GM19452 (cell line): ENCODE results near the gene ZP1.
"Not testable (repeated sequence)": the region's sequence is repeated elsewhere in the genome, so short reads cannot be mapped to it uniquely, and the experiment has no call there.

Experiments
- ATAC-seq: cut with Tn5 transposase; IDR thresholded peaks from one replicate; pipeline ENCODE4 v1.9.1; 2021; ENCODE audit not compliant: unreplicated experiment

Gene ZP1, protein sequence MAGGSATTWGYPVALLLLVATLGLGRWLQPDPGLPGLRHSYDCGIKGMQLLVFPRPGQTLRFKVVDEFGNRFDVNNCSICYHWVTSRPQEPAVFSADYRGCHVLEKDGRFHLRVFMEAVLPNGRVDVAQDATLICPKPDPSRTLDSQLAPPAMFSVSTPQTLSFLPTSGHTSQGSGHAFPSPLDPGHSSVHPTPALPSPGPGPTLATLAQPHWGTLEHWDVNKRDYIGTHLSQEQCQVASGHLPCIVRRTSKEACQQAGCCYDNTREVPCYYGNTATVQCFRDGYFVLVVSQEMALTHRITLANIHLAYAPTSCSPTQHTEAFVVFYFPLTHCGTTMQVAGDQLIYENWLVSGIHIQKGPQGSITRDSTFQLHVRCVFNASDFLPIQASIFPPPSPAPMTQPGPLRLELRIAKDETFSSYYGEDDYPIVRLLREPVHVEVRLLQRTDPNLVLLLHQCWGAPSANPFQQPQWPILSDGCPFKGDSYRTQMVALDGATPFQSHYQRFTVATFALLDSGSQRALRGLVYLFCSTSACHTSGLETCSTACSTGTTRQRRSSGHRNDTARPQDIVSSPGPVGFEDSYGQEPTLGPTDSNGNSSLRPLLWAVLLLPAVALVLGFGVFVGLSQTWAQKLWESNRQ

DNA sequence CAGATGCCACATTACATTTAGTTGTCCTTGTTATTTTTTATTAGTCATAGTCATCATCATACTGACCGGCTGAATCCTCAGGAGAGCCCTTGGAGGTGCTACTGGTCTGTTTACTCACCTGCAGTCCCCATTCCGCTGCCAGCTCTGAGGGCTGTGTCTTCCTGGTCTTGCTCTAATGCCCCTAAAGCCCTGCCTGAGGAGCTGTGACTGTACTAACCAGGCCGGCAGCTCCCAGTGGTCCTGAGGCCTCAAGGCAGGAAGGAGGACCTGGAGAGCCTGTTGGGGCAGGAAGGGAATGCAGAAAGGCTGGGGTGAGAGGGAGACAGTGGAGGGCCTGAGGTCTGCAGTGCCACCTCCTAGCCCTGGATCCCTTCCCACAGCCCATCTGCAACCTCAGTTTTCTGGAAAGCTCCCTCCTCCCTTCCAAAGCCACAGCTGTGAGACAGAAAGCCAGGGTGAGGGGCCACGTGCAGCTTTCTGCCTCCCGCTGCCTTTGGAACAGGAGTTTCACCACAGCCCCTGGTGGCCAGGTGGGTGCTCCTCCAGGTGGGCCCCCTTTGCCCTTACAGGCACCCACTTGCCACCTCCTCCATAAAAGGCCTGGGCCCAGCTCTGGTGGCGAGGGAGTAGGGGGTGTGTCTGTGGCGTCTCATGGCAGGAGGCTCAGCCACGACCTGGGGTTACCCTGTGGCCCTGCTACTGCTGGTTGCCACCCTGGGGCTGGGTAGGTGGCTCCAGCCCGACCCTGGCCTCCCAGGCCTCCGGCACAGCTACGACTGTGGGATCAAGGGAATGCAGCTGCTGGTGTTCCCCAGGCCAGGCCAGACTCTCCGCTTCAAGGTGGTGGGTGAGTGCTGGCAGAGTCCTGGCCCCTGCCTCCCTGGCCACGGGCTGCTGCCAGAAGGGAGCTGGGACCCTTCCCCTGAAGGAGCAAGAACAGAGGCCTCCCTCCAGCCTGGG, at the start of gene ZP1:
Gene ZP1 (plus strand): TSS at position 632 of the 960 bp plus-strand sequence. CDS start 20 bp downstream, at position 652.
- no peak for ATAC-seq

DNA sequence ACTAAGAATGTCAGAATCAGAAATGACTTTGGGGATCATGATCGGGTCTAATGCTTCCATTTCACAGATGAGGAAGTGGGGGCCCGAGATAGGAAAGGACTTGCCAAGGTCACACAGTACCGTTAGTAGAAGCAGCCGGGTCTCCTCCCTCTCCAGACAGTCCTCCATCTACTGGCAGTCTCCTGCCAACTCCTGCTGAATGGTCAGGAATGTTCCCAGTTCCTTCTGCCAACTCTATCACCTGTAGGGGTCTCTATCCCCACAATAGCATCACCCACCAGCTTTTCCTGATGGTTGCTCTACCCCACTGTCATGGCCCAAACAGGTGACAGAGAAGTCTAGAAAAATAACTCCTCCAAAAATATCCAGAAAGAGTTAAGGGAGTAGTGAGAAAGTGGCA, 49.3 kb upstream of the ZP1 start:
- no peak for ATAC-seq

DNA sequence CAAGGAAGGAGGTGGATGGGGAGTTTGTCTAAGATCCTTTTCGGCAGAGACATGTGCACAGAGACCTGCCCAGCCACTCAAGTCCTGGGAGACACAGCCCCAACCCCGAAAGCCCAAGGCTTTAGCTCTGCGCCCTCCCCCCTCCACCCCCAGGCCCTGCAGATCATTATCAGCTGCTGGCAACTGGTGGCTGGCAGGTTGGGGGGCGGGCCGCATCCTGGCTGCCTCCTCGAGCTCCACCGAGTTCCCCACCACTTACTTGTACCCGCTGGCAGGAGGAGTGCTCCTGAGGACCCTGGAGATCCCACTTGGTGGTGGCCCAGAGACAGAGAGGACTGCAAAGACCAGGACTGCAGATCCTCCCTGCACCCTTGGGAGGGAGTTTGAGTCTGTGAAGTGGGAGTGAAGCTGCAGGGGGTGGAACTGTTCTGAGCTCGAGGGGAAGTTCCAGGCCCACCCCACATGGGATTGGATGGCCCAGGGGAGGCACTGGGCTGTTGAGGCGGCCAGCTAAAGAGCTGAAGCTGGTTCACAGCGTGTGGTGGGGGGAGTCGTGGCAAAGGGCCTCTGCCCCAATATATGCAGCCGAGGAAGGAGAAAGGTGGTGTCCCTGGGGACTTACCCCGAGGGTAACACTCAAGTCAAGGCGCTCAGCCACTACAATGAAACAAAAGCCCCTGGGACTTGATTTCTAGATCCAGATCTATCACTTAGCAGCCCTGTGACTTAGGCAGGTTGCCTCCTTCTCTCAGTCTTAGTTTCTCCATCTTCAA, 45.3 kb upstream of the ZP1 start:
- ATAC-seq: no peak

DNA sequence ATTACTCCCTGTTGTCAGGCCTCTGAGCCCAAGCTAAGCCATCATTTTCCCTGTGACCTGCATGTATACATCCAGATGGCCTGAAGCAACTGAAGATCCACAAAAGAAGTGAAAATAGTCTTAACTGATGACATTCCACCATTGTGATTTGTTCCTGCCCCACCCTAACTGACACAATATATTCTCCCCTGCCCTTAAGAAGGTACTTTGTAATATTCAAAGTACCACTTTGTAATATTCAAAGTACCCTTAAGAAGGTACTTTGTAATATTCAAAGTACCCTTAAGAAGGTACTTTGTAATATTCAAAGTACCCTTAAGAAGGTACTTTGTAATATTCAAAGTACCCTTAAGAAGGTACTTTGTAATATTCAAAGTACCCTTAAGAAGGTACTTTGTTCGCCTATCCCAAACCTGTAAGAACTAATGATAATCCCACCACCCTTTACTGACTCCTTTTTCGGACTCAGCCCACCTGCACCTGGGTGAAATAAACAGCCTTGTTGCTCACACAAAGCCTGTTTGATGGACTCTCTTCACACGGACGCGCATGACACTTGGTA, 43.5 kb upstream of the ZP1 start:
- ATAC-seq: not testable (repeated sequence)

DNA sequence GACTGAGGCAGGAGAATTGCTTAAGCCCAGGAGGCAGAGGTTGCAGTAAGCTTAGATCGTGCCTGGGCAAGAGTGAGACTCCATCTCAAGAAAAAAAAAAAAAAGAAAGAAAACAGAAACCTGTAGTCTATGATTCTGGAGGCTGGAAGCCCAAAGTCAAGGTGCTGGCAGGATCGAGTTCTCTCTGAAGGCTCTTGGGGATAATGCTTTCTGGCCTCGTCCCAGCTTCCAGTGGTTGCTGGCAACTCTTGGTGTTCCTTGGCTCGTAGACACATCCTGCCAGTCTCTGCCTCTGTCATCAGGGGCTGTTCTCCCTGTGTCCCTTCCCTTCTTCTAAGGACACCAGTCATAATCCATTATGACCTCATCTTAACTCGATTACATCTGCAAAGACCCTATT, 42.2 kb upstream of the ZP1 start:
- no peak for ATAC-seq

DNA sequence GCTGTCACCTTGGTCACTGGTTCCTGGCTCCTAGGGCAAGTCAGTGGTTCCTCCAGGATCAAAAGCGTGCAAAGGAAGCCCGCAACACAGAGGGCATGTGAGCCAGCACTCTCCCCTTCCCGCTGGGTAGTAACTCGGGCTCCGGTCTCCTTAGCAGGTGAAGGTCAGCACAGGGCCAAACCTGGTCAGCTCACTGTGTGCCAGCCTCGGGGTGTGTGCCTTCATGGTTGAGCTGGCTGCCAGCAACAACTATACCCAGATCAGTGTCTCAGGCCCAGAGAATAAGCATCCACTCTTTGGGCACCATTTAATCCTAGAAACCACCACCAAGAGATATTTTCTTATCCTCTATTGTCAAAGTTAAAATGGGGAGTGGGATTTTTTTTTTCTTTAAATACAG, 41.6 kb upstream of the ZP1 start:
- no peak for ATAC-seq

DNA sequence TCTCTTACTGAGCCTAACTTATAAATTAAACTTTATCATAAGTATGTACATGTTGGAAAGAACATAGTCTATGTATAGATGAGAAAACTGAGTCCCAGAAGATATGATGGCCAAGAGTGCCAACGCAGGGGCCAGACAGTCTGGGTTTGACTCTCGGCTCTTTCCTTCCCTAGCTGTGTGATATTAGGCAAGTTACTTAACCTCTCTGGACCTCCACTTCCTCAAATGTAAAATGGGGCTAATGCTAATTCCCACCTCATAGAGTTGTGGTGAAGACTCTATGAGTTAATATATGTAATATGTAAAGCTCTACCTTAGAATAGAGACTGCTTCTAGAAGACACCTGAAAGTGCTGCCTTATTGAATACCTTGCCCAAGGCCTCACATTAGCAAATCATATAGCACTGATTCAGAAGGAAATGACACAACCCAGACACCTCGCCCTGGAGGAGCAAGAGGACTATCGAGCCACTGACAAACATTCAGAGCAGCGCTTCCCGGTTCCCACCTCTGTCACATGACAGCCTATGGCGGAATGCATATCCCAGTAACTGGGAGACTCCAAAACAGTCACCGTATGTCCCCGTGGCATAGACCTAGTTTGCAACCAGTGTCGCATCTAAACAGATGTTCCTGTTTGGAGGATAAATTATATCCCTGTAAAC, 36.7 kb upstream of the ZP1 start:
- ATAC-seq: peak; percentile 16

DNA sequence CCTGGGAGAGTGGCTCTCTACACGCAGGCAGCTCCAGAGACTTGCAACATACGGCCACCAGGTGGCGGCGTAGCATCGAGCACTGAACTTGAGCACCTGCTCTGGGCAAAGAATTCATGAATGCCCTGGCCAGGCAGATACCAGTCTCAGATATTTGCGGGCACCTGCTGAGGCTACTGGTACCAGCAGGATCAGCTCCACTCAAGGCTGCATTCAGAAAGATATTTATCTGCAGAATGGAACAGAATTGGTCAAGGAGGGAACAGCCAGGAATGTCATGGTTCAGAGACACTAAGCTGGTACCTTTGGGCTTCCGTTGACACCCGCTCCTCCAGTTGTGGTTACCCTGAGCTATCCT, 36.2 kb upstream of the ZP1 start:
- peak; percentile 64 for ATAC-seq

DNA sequence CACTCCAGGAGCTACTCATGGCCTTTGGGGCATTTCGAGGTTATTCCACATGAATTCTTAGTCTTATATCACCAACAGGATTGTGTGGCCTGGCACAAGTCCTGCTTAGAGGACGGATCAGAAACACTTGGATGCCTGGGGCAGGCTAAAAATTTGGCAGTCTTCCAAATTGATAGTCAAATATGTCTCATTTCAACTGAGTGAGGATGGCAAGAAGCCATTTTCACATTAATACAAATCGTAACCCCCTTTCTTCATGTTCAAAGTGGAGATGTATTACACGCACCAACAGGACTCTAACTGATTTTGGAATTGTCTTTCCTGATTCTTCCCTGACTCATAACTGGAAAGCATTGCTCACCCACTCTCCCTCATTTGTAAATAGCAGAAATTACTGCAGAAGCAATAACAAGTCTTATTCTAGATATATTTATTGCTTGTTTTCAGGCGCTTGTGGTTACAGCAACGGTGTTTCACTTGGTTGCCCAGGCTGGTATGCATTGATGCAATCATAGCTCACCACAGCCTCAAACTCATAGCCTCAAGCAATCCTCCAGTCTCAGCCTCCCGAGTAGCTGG, 35.8 kb upstream of the ZP1 start:
- ATAC-seq: no peak

DNA sequence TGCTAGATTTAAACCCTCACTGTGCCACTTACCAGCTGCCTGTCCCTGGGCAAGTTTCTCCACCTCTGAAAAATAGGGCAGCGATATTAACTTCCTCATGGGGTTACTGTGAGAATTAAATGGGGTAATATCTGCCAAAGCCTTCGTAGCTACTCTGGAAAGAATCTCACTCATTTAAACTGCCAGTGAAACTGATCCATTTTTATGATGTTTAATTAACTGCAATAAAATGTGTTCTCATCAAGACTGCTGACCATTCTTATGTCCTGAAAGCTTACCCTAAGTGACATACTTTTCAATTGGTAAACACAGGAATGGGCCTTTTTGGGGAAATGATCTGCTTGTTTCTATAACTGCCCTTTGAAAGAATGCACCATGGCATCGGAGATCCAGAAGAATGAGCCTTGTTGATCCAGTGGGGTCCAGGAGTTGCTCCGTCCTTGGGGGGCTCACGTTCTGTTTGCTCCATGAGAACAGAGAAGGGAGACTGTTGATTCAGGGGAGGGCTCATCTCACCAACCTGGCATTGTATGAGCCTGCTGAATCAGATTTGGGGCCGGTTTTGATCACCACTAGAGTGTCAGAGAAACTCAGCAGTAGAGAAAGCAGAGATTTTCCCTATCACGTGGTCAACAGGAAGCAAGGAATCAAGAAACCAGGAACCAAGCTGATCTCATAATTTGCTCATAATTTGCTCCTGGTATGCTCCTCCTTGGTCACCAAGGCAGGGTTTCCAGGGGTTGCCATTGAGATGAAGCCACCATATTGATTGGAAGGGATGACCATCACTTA, 32.4 kb upstream of the ZP1 start:
- no peak for ATAC-seq

DNA sequence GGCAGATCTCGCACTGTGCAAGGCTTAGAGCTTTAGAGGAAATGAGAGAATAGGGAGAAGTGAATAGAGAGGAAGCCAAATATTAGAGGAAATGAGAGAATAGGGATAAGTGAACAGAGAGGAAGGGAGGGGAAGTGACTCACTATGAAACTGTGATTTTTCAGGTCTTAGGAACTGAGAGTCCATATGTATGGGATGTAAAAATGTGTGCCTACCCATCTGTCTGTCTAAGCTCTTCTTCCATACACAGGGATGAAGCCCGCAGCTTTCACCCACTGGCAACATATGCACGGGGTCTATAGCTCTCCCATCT, 31.9 kb upstream of the ZP1 start:
- no peak for ATAC-seq

DNA sequence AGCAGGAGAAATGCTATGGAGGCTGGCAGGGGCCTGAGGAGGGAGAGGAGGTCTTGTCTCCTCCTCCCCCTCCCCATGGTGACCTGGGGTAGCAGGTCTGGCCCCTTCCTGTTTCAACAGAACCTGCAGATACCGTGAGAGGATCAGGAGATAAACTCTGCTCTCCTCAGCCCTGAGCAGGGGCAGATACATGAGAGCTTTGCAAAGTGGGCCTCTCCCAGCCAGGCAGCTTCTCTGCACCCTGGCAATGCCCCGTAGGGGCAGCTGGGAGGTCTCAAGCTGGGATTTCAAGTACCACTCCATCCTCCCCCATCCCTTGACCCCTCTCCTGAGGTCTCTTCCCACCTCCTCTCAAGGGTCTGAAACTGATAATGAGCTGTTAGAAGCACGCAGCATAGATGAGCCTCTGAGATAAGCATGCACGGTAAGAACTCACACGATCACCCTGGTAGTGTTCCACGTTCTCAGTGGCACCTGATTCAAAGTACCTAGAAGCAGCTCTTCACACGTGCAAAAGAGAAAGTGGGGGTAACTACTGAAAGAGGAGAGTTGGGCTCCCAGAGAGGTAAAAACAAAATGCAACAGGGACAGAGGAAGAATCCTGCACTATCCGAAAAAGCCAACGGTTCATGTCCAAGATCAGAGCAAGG, 30.4 kb upstream of the ZP1 start:
- ATAC-seq: no peak

DNA sequence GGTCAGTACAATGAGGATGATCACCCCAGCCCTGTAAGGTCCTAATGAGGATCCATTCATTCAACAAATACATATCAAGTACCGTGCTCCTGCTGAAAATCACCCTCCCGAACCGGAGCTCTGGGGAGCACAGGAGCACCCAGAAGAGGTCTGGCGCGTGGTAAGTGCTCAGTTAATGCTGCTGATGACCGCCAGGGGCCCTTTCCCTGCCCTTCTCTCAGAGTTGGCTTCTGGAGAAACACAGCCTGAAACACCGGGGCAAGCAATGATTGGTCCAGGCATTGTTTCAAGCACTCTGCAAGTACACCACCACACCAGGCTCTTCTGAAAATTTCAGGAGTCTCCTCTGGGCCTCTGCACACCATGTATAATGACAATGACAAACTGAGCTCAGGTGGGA, 29.2 kb upstream of the ZP1 start:
- no peak for ATAC-seq

DNA sequence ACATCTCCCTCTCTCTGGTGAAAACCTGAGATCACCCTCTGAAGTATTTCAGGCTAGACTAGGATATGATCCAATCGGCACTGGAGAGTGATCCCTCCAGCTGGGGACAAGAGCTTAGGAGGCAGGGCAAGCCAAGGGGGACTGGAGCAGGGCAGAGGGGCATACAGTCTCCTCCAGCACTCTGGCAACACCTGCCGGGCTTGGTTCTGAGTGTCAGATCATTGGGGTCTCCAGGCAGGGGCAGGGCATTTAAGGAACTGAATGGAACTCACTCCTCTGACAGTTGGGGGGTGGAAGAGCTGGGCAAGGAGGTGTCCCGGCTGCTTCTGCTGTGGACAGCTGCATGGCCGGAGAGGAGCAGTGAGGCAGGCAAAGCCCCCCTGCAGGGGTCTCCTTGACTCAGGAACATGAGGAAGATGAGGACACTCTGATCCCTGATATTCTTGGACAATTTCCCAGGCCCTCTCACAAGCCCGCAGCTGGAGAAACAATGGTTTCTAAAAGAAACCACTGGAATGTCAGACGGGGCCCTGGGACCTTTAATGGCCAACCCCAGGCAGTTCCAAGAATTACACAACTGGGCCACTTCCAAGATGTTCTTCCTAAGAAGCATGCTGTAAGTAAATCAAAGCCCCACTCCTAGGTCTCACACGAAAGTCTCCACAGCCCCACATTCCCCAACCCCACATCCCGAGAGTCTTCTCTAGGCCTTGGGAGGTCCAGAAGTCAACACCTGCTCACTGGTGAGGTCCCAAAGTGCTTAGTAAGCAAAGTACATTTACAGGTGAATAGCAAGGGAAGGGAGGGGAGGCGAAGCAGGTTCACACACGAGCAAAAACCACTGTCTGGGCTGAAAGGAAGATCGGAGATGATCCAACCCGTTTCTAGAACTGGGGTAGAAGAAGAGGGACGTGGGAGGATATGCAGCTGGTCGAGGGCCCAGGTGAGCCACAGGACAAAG, 26.6 kb upstream of the ZP1 start:
- ATAC-seq: no peak

DNA sequence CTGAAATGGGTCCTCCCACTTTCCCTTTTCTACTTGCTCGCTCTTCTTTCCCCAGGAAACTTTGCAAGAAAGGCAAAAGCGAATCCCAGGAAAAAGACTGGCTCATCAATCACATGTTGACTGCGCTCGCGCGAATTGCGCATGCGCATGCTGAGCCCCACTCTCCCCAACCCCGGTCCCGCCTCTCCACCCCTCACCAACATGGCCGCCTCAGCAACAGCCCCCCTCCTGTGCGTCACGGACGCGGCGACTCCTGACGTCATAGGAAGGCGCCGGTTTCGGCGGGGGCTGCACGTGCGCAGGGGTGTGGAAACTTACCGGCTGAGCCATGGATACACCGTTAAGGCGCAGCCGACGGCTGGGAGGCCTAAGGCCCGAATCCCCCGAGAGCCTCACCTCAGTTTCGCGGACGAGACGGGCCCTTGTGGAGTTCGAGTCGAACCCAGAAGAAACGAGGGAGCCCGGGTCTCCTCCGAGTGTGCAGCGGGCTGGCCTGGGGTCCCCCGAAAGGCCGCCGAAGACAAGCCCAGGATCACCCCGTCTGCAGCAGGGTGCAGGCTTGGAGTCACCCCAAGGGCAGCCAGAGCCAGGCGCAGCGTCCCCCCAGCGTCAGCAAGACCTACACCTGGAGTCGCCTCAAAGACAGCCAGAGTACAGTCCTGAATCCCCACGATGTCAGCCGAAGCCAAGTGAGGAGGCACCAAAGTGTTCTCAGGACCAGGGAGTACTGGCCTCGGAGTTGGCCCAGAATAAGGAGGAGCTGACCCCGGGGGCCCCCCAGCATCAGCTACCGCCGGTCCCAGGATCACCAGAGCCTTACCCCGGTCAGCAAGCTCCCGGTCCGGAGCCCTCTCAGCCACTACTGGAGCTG, 25.3 kb upstream of the ZP1 start, which contains the start of gene CCDC86:
Gene CCDC86 (plus strand): TSS at position 317 of the 871 bp plus-strand sequence. CDS start 12 bp downstream, at position 329.
- ATAC-seq: peak; percentile 75
